Panc1 (cell line): ENCODE measurements around the gene SH3BP1. TPM values are rescaled to one million over a fixed set of nuclear protein-coding genes. Genes with fewer than 3 reads are reported as not detected.

Source experiments
- ATAC-seq: fragments of 200-7000 bp; cut with Tn5 transposase; 2 replicates; pipeline ENCODE4 v1.9.1; 2020; ENCODE audit warnings: mild to moderate bottlenecking, moderate library complexity
- BruUV-seq: library from RNA; stranded (reverse); fragments of 400-500 nt; replicated peaks from 2 replicates; lab custom pipeline; 2021; lab: Mats Ljungman, UMichigan
- CTCF ChIA-PET: fragments of 300-600 bp; sonication (Branson Sonifier 250); formaldehyde crosslinking; loops from one replicate; lab custom pipeline; 2022; ENCODE audit warnings: antibody characterized with exemption; lab: Charles Lee
- POLR2A ChIA-PET: fragments of 300-600 bp; sonication (Branson Sonifier 250); formaldehyde crosslinking; loops from one replicate; lab custom pipeline; 2022; ENCODE audit warnings: antibody characterized with exemption; lab: Charles Lee
- DNase-seq: peaks from one replicate; pipeline ENCODE4 v3.0.0-alpha.2; 2010; ENCODE audit warnings: low read depth, low spot score
- H3K27ac ChIP-seq: 2 replicates; pipeline ENCODE4 v1.5.1; 2011; ENCODE audit warnings: mild to moderate bottlenecking, low read length, inconsistent platforms
- H3K27me3 ChIP-seq: fragments of 200-500 bp; sonication (Bioruptor generic); 2 replicates; pipeline ENCODE4 v1.6.0; 2014; ENCODE audit warnings: low read length, inconsistent platforms; ENCODE audit not compliant: control insufficient read depth, insufficient read depth
- H3K36me3 ChIP-seq: fragments of 200-500 bp; sonication (Bioruptor generic); 2 replicates; pipeline ENCODE4 v1.5.1; 2014; ENCODE audit warnings: inconsistent platforms, mild to moderate bottlenecking, low read length, moderate library complexity; ENCODE audit not compliant: control insufficient read depth, insufficient read depth
- H3K4me1 ChIP-seq: 2 replicates; pipeline ENCODE4 v1.5.1; 2011; ENCODE audit warnings: inconsistent platforms, mild to moderate bottlenecking, low read length, moderate library complexity; ENCODE audit not compliant: control insufficient read depth, insufficient read depth
- H3K4me3 ChIP-seq, 2 experiments: 2 replicates each; pipeline ENCODE4 v1.5.1; 2011 to 2012; ENCODE audit warnings: low read depth in 2 of 2, low read length in 2 of 2, mild to moderate bottlenecking in 2 of 2, inconsistent platforms in 1 of 2, moderate library complexity in 1 of 2
- H3K9me3 ChIP-seq: fragments of 200-500 bp; sonication (Bioruptor generic); 2 replicates; pipeline ENCODE4 v1.5.1; 2014; ENCODE audit warnings: low read depth, mild to moderate bottlenecking, inconsistent platforms, low read length, moderate library complexity; ENCODE audit not compliant: control insufficient read depth, insufficient read depth
- POLR2AphosphoS5 ChIP-seq: IDR thresholded peaks from 2 replicates; pipeline ENCODE4 v1.6.1; 2012; ENCODE audit warnings: mild to moderate bottlenecking, low read depth, low read length, moderate library complexity
- SIN3A ChIP-seq: IDR thresholded peaks from 2 replicates; pipeline ENCODE4 v1.6.1; 2012; ENCODE audit warnings: low read depth, mild to moderate bottlenecking, low read length, moderate library complexity, borderline replicate concordance; ENCODE audit not compliant: insufficient read depth
- TCF7L2 ChIP-seq: IDR thresholded peaks from 2 replicates; pipeline ENCODE4 v1.6.1; 2011; ENCODE audit warnings: mild to moderate bottlenecking, low read depth, low read length, inconsistent platforms
- in situ Hi-C: cut with HindIII; loops from 2 replicates; pipeline ENCODE4 v1.10.0; 2016; ENCODE audit warnings: low sequenced_read_pairs, low pct_unique_long_range_greater_than_20kb
- intact Hi-C: fragments of 100-400 bp; cut with micrococcal nuclease; formaldehyde crosslinking; loops from one replicate; pipeline ENCODE4 v1.10.0; 2022; ENCODE audit not compliant: unreplicated experiment
- total RNA-seq: library from RNA; stranded (reverse); gene quantifications from one replicate; pipeline ENCODE4 v1.2.1, GENCODE V29; 2021; ENCODE audit not compliant: unreplicated experiment
- TF ChIP-seq, protein P1 (sequence below), 2 experiments: IDR thresholded peaks; 2 replicates each; pipeline ENCODE4 v1.6.1; 2011 to 2012; ENCODE audit warnings: low read depth in 2 of 2, control low read depth in 1 of 2, low read length in 1 of 2, mild to moderate bottlenecking in 1 of 2, moderate library complexity in 1 of 2; ENCODE audit not compliant: insufficient read depth in 1 of 2
- TF ChIP-seq, protein P2 (sequence below): fragments of 450-650 bp; IDR thresholded peaks from 2 replicates; pipeline ENCODE4 v1.5.1; 2017; ENCODE audit warnings: mild to moderate bottlenecking

SH3BP1 gene
- total RNA-seq, 1 experiment from 2014 or later = 6.8 TPM

DNA sequence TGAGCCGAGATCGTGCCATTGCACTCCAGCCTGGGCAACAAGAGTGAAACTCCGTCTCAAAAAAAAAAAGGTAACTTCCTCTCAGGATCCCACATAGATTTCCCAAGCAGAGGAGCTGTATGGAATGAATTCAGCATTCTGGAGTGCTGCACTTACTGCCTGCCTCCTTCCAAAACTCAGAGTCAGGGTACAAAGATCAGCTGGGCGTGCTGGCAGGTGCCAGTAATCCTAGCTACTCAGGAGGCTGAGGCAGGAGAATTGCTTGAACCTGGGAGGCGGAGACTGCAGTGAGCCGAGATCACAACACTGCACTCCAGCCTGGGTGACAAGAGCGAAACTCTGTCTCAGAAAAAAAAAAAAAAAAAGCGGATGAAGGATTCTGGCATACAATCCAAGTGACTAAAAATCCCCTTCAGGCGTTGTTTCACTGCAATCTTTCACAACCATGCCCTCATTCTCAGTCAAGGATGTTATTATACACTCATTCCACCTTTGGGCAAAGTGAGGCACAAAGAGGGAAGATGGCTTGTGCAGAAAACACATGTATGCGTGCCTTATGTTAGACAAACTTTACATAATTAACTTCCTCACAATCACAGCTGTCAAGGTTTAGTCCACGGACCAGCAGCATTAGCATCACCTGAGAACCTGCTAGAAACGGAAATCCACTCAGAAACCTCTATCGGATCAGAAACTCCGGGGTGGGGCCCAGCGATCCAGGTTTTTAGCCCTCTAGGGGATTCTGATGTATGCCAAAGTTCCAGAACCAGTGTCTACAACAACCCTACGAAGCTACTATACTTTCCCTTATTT is 45.5 kb downstream of the SH3BP1 start:
- intact Hi-C loops = no loop called here
- no TSS peak for BruUV-seq
- Histone ChIP-seq H3K27ac (no peak overlapping the region), H3K4me3 (no peak overlapping the region), H3K4me1 (peaks cover 13% of the 10 kb centered on the region), H3K27me3 (no peaks in the 10 kb centered on the region), H3K36me3 (peaks cover 2% of the 10 kb centered on the region; the same call in 1 of the 2 replicates), H3K9me3 (no peaks in the 10 kb centered on the region)
- in situ Hi-C loops = no loop called here
- POLR2A ChIA-PET = interaction anchor here (0.7 to 0.8 kb wide), 2 partner anchors 40 to 43 kb away, joined by 3 to 4 read pairs; no protein-coding TSS in a partner anchor
- ATAC-seq (no peak), DNase-seq (no peak)
- no peak for TF ChIP-seq TCF7L2
- no peak for TF ChIP-seq POLR2AphosphoS5
- TF ChIP-seq, protein P1, sequence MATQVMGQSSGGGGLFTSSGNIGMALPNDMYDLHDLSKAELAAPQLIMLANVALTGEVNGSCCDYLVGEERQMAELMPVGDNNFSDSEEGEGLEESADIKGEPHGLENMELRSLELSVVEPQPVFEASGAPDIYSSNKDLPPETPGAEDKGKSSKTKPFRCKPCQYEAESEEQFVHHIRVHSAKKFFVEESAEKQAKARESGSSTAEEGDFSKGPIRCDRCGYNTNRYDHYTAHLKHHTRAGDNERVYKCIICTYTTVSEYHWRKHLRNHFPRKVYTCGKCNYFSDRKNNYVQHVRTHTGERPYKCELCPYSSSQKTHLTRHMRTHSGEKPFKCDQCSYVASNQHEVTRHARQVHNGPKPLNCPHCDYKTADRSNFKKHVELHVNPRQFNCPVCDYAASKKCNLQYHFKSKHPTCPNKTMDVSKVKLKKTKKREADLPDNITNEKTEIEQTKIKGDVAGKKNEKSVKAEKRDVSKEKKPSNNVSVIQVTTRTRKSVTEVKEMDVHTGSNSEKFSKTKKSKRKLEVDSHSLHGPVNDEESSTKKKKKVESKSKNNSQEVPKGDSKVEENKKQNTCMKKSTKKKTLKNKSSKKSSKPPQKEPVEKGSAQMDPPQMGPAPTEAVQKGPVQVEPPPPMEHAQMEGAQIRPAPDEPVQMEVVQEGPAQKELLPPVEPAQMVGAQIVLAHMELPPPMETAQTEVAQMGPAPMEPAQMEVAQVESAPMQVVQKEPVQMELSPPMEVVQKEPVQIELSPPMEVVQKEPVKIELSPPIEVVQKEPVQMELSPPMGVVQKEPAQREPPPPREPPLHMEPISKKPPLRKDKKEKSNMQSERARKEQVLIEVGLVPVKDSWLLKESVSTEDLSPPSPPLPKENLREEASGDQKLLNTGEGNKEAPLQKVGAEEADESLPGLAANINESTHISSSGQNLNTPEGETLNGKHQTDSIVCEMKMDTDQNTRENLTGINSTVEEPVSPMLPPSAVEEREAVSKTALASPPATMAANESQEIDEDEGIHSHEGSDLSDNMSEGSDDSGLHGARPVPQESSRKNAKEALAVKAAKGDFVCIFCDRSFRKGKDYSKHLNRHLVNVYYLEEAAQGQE (IDR thresholded peaks at IDR 0.05; ENCODE audit: insufficient read depth in 1 of 2, low read depth in 2 of 2, low read length in 1 of 2) = no peak
- TF ChIP-seq, protein P2, sequence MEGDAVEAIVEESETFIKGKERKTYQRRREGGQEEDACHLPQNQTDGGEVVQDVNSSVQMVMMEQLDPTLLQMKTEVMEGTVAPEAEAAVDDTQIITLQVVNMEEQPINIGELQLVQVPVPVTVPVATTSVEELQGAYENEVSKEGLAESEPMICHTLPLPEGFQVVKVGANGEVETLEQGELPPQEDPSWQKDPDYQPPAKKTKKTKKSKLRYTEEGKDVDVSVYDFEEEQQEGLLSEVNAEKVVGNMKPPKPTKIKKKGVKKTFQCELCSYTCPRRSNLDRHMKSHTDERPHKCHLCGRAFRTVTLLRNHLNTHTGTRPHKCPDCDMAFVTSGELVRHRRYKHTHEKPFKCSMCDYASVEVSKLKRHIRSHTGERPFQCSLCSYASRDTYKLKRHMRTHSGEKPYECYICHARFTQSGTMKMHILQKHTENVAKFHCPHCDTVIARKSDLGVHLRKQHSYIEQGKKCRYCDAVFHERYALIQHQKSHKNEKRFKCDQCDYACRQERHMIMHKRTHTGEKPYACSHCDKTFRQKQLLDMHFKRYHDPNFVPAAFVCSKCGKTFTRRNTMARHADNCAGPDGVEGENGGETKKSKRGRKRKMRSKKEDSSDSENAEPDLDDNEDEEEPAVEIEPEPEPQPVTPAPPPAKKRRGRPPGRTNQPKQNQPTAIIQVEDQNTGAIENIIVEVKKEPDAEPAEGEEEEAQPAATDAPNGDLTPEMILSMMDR = no peak
- no peak for TF ChIP-seq SIN3A
- CTCF ChIA-PET = interaction anchor here (0.6 kb wide), 1 partner anchor 51 kb away, joined by 3 read pairs; no protein-coding TSS in a partner anchor

DNA sequence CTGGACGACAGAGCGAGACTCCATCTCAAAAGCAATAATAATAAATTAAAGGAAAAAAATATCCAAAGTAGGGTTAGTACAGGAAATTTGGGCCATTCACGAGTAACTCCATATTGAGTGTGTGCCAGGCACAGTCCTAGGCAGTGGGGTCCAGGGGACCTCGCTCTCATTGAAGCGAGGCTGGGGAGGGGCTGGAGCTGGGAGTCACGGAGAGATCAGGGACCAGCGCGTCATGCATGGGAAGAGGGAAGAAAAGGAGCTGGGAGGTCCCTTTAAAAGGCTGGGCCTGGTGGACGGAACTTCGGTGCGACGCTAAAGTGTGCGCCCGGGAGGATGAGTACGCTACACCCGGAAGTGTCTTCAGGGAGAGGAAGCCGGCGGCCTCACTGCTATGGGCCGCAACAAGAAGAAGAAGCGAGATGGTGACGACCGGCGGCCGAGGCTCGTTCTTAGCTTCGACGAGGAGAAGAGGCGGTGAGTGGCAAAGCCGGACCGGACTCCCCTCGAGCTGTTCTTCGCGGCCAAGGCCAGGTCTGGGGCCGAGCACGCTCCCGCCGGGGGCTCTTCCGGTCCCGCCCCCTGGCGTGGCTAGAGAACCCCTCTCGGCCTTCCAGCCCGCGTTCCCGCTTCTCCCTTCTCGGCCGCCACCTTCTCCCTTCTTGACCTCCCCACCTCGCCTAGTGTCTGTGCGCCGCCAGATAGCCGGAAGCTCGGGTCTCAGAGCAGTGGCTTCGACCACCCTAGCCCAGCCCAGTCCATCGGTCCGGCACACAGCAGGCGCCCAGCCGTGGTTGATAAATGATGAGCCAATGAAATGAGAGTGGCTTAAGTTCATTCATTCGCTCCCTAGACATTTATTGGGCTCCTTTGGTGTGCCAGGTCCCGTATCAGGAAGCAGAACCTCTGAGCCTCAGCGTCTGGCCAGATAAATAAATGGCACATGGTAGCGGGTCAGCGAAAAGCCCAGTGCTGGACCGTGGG is 46.8 kb downstream of the SH3BP1 start, which contains the start of gene NOL12:
Gene NOL12, plus strand, starts transcription at position 342 of the 981 bp plus-strand sequence. Its CDS starts 50 bp downstream, at position 392.
- ChIA-PET CTCF (no interaction called here), POLR2A (interaction anchor here (0.5 to 0.8 kb wide), 3 partner anchors 15 to 158 kb away, joined by 3 to 4 read pairs (median 4); no protein-coding TSS in a partner anchor)
- in situ Hi-C loops = no loop called here
- peak; percentile 50 for DNase-seq
- H3K36me3 ChIP-seq = peaks cover 2% of the 10 kb centered on the region; the same call in 1 of the 2 replicates
- H3K27me3 ChIP-seq = no peaks in the 10 kb centered on the region
- H3K4me3 ChIP-seq = peak within 1 kb of the TSS; percentile 81 to 90
- peaks cover 2% of the 10 kb centered on the region for H3K4me1 ChIP-seq
- intact Hi-C loops = no loop called here
- TF ChIP-seq POLR2AphosphoS5 (peak; percentile 83), TCF7L2 (no peak), SIN3A (0 out of 2 replicates have a peak, but pooled peaks have one; percentile 70)
- TF ChIP-seq, protein P2 = no peak
- TF ChIP-seq, protein P1 (IDR thresholded peaks at IDR 0.05; ENCODE audit: insufficient read depth in 1 of 2, low read depth in 2 of 2, low read length in 1 of 2) = no peak
- no TSS peak for BruUV-seq
- H3K9me3 ChIP-seq = no peaks in the 10 kb centered on the region
- peak; percentile 92 for ATAC-seq
- H3K27ac ChIP-seq = peak within 1 kb of the TSS; percentile 86
